NCI-H446 (cell line): ENCODE results near the gene CBX6.
A peak's percentile ranks its signal among the peaks of the same experiment; 100 is the strongest.

Experiments used
- DNase-seq, 2 experiments: peaks; one replicate each; lab custom pipeline; 2025; lab: John Stamatoyannopoulos, UW

The CBX6 gene

GRCh38 chr22:38840129-38840528 is 31.9 kb downstream of the CBX6 start:
- no peak for DNase-seq

- no peak for DNase-seq
Observed at GRCh38 chr22:38839686-38840085, 32.3 kb downstream of the CBX6 start.

- no peak for DNase-seq
Observed at GRCh38 chr22:38837414-38837928, 34.5 kb downstream of the CBX6 start.

GRCh38 chr22:38835888-38836301 is 36.1 kb downstream of the CBX6 start:
- no peak for DNase-seq

- DNase-seq = peak in 1 of 2 experiments; percentile 69
Observed at GRCh38 chr22:38834991-38835390, 37.0 kb downstream of the CBX6 start.

- peak in 1 of 2 experiments; percentile 72 for DNase-seq
Observed at GRCh38 chr22:38834215-38834953, 37.6 kb downstream of the CBX6 start.

- no peak for DNase-seq
Observed at GRCh38 chr22:38833061-38833460, 39.0 kb downstream of the CBX6 start.

- peak; percentile 97 to 99 for DNase-seq
Observed at GRCh38 chr22:38832005-38832978, 39.7 kb downstream of the CBX6 start.

GRCh38 chr22:38831166-38831945 is 40.7 kb downstream of the CBX6 start:
- peak; percentile 41 to 78 for DNase-seq

- DNase-seq = no peak
Observed at GRCh38 chr22:38830845-38831108, 41.2 kb downstream of the CBX6 start.

- DNase-seq = peak in 1 of 2 experiments; percentile 19
Observed at GRCh38 chr22:38830026-38830844, 41.8 kb downstream of the CBX6 start.

- DNase-seq = no peak
Observed at GRCh38 chr22:38829485-38829884, 42.5 kb downstream of the CBX6 start.

- peak in 1 of 2 experiments; percentile 84 for DNase-seq
Observed at GRCh38 chr22:38828616-38829205, 43.3 kb downstream of the CBX6 start.

- DNase-seq = peak in 1 of 2 experiments; percentile 84
Observed at GRCh38 chr22:38828191-38828590, 43.8 kb downstream of the CBX6 start.

- no peak for DNase-seq
Observed at GRCh38 chr22:38827510-38827909, 44.5 kb downstream of the CBX6 start.

- DNase-seq = no peak
Observed at GRCh38 chr22:38826801-38827200, 45.2 kb downstream of the CBX6 start.

GRCh38 chr22:38826386-38826785 is 45.6 kb downstream of the CBX6 start:
- no peak for DNase-seq

GRCh38 chr22:38824585-38824984 is 47.4 kb downstream of the CBX6 start:
- DNase-seq = no peak

GRCh38 chr22:38823637-38824036 is 48.4 kb downstream of the CBX6 start:
- DNase-seq = no peak

GRCh38 chr22:38823076-38823475 is 48.9 kb downstream of the CBX6 start:
- DNase-seq = no peak

GRCh38 chr22:38820020-38820419 is 52.0 kb downstream of the CBX6 start:
- DNase-seq = no peak
